Thyroid gland (tissue), 4 donors: ENCODE data around the gene XPNPEP2. TPM values are rescaled to one million over a fixed set of nuclear protein-coding genes. Genes with fewer than 3 reads are reported as not detected.

Source experiments
- DNase-seq, 2 donors: peaks; one replicate each; pipeline ENCODE4 v3.0.0-alpha.2; 2019
- H3K27ac ChIP-seq, 3 donors: fragments of 200-600 bp; sonication (generic); 1 replicate in 2 of 3; 2 replicates in 1 of 3; pipeline ENCODE4 v1.5.1; 2016 to 2019; ENCODE audit warnings: mild to moderate bottlenecking in 1 of 3, moderate library complexity in 1 of 3
- H3K27me3 ChIP-seq: fragments of 200-600 bp; sonication (generic); one replicate; pipeline ENCODE4 v1.5.1; 2019
- H3K36me3 ChIP-seq, 2 donors: fragments of 200-600 bp; sonication (generic); one replicate each; pipeline ENCODE4 v1.5.1; 2016 to 2019
- H3K4me1 ChIP-seq, 2 donors: fragments of 200-600 bp; sonication (generic); one replicate each; pipeline ENCODE4 v1.5.1; 2017 to 2019
- H3K4me3 ChIP-seq, 3 donors: fragments of 200-600 bp; sonication (generic); replicated peaks in 1 of 3; 1 replicate in 2 of 3; 2 replicates in 1 of 3; pipeline ENCODE4 v1.5.1; 2016; ENCODE audit warnings: mild to moderate bottlenecking in 1 of 3
- H3K9me3 ChIP-seq: fragments of 200-600 bp; sonication (generic); one replicate; pipeline ENCODE4 v1.5.1; 2017
- CTCF ChIP-seq, 6 experiments: fragments of 200-600 bp in 3 of 6; fragments of 450-650 bp in 3 of 6; sonication (generic) in 3 of 6; IDR thresholded peaks; one replicate each; pipeline ENCODE4 v1.5.1; 2016 to 2019; ENCODE audit warnings: antibody characterized with exemption in 6 of 6, mild to moderate bottlenecking in 2 of 6, inconsistent platforms in 1 of 6, moderate library complexity in 1 of 6
- POLR2A ChIP-seq, 2 donors: fragments of 450-650 bp; IDR thresholded peaks; one replicate each; pipeline ENCODE4 v1.6.1; 2017; ENCODE audit warnings: antibody characterized with exemption in 2 of 2, mild to moderate bottlenecking in 2 of 2, moderate library complexity in 1 of 2
- WGBS, 2 donors: methylation state at CpG; one replicate each; pipeline ENCODE4 v1.1.5; 2017; 5-methylcytosine and 5-hydroxymethylcytosine counted together
- intact Hi-C: fragments of 100-400 bp; cut with DNase I; formaldehyde crosslinking; loops from one replicate; pipeline ENCODE4 v1.15.1; 2023
- total RNA-seq, 4 donors: library from RNA; depleted of rRNA; stranded (reverse); fragments of >200 nt; gene quantifications; one replicate each; pipeline ENCODE4 v1.2.3, GENCODE V29; 2016

The XPNPEP2 gene
- total RNA-seq, 4 donors from 2014 or later = 0.88 to 2.5 (median 1.8) TPM

- Histone ChIP-seq H3K4me3 (no peak overlapping the region), H3K27me3 (no peaks in the 10 kb centered on the region), H3K4me1 (no peaks in the 10 kb centered on the region), H3K9me3 (no peaks in the 10 kb centered on the region), H3K27ac (no peak overlapping the region), H3K36me3 (no peaks in the 10 kb centered on the region)
- no peak for DNase-seq
- TF ChIP-seq CTCF (IDR thresholded peaks at IDR 0.05) (no peak), POLR2A (IDR thresholded peaks at IDR 0.05) (no peak)
- WGBS, 2 donors = 63 to 81% methylated on average over 4 of the region's 4 CpGs
- intact Hi-C loops = loop anchor here (10.0 kb wide), 1 partner anchor 117 kb away; no protein-coding TSS in a partner anchor
These were observed 16.9 kb upstream of the XPNPEP2 start for GRCh38 chrX:129721870-129722269.

GRCh38 chrX:129723511-129723910 lies 15.3 kb upstream of the XPNPEP2 start:
- intact Hi-C loops = loop anchor here (10.0 kb wide), 1 partner anchor 119 kb away; no protein-coding TSS in a partner anchor
- Histone ChIP-seq H3K4me3 (no peak overlapping the region), H3K27me3 (no peaks in the 10 kb centered on the region), H3K4me1 (no peaks in the 10 kb centered on the region), H3K9me3 (no peaks in the 10 kb centered on the region), H3K36me3 (no peaks in the 10 kb centered on the region), H3K27ac (no peak overlapping the region)
- TF ChIP-seq CTCF (IDR thresholded peaks at IDR 0.05) (no peak), POLR2A (IDR thresholded peaks at IDR 0.05) (no peak)
- DNase-seq = no peak
- 81 to 84% methylated on average over 4 of the region's 4 CpGs for WGBS, 2 donors

GRCh38 chrX:129724754-129725153 lies 14.0 kb upstream of the XPNPEP2 start:
- intact Hi-C loops = loop anchor here (5.0 to 10.0 kb wide), 2 partner anchors 87 to 120 kb away; no protein-coding TSS in a partner anchor
- Histone ChIP-seq H3K9me3 (no peaks in the 10 kb centered on the region), H3K27ac (no peak overlapping the region), H3K36me3 (no peaks in the 10 kb centered on the region), H3K4me3 (no peak overlapping the region), H3K4me1 (no peaks in the 10 kb centered on the region), H3K27me3 (no peaks in the 10 kb centered on the region)
- DNase-seq = no peak
- TF ChIP-seq CTCF (IDR thresholded peaks at IDR 0.05) (no peak), POLR2A (IDR thresholded peaks at IDR 0.05) (no peak)
- WGBS, 2 donors = 76 to 80% methylated on average over 4 of the region's 4 CpGs

- no peaks in the 10 kb centered on the region for H3K9me3 ChIP-seq
- intact Hi-C loops = loop anchor here (5.0 to 10.0 kb wide), 2 partner anchors 89 to 122 kb away; no protein-coding TSS in a partner anchor
- no peak overlapping the region for H3K27ac ChIP-seq
- no peak overlapping the region for H3K4me3 ChIP-seq
- no peaks in the 10 kb centered on the region for H3K36me3 ChIP-seq
- H3K4me1 ChIP-seq = no peaks in the 10 kb centered on the region
- no peaks in the 10 kb centered on the region for H3K27me3 ChIP-seq
- peak in 4 of 6 experiments; percentile 55 to 76 (median 61) for TF ChIP-seq CTCF (IDR thresholded peaks at IDR 0.05)
- TF ChIP-seq POLR2A (IDR thresholded peaks at IDR 0.05) = no peak
- DNase-seq = peak; percentile 52 to 59
- WGBS, 2 donors = 45% methylated on average over 4 of the region's 4 CpGs
These were observed 12.3 kb upstream of the XPNPEP2 start for GRCh38 chrX:129726307-129727111.

- Histone ChIP-seq H3K36me3 (no peaks in the 10 kb centered on the region), H3K4me1 (no peaks in the 10 kb centered on the region), H3K27me3 (no peaks in the 10 kb centered on the region), H3K27ac (no peak overlapping the region), H3K9me3 (no peaks in the 10 kb centered on the region), H3K4me3 (no peak overlapping the region)
- no peak for DNase-seq
- intact Hi-C loops = loop anchor here (5.0 to 10.0 kb wide), 2 partner anchors 91 to 123 kb away; no protein-coding TSS in a partner anchor
- WGBS, 2 donors = 97 to 100% methylated on average over 1 to 4 of the region's 4 CpGs
- TF ChIP-seq CTCF (IDR thresholded peaks at IDR 0.05) = no peak
- TF ChIP-seq POLR2A (IDR thresholded peaks at IDR 0.05) = no peak
These were observed 10.7 kb upstream of the XPNPEP2 start for GRCh38 chrX:129728061-129728460.
